CD14-positive monocyte (primary cell): ENCODE results near the gene SOX21. TPM values are rescaled to one million over a fixed set of nuclear protein-coding genes. Genes with fewer than 3 reads are reported as not detected.

Experiments
- DNase-seq, 3 donors: peaks; one replicate each; pipeline ENCODE4 v3.0.0-alpha.2; 2011 to 2022
- H2AFZ ChIP-seq: 2 replicates; pipeline ENCODE4 v1.6.0; 2012; ENCODE audit warnings: mild to moderate bottlenecking, low read depth, low read length, inconsistent platforms; ENCODE audit not compliant: insufficient read depth, poor library complexity, severe bottlenecking
- H3K27ac ChIP-seq, 2 donors: 1 replicate in 1 of 2; 2 replicates in 1 of 2; pipeline ENCODE4 v1.5.1; 2012 to 2013; ENCODE audit warnings: low read length in 2 of 2, control low read depth in 1 of 2, inconsistent platforms in 1 of 2, low read depth in 1 of 2, mild to moderate bottlenecking in 1 of 2
- H3K27me3 ChIP-seq, 2 donors: one replicate each; pipeline versions ENCODE4 v1.6.0 to v1.6.1; 2011 to 2013; ENCODE audit warnings: low read length in 2 of 2; ENCODE audit not compliant: control insufficient read depth in 2 of 2, insufficient read depth in 2 of 2
- H3K36me3 ChIP-seq, 2 donors: replicated peaks in 1 of 2; 1 replicate in 1 of 2; 2 replicates in 1 of 2; pipeline versions ENCODE4 v1.5.1 to v1.6.1; 2012 to 2013; ENCODE audit warnings: low read length in 2 of 2, control low read depth in 1 of 2, inconsistent platforms in 1 of 2, mild to moderate bottlenecking in 1 of 2; ENCODE audit not compliant: insufficient read depth in 2 of 2, control insufficient read depth in 1 of 2
- H3K4me1 ChIP-seq, 2 donors: 1 replicate in 1 of 2; 2 replicates in 1 of 2; pipeline versions ENCODE4 v1.5.1 to v1.6.1; 2012 to 2013; ENCODE audit warnings: low read length in 2 of 2, control low read depth in 1 of 2, inconsistent platforms in 1 of 2, mild to moderate bottlenecking in 1 of 2, moderate library complexity in 1 of 2; ENCODE audit not compliant: insufficient read depth in 2 of 2, control insufficient read depth in 1 of 2
- H3K4me2 ChIP-seq: replicated peaks from 2 replicates; pipeline ENCODE3; 2012; ENCODE audit warnings: low read length, moderate library complexity, mild to moderate bottlenecking; ENCODE audit not compliant: poor library complexity, severe bottlenecking; ENCODE audit errors: extremely low read depth
- H3K4me3 ChIP-seq, 3 experiments: fragments of 200-600 bp in 1 of 3; sonication (generic) in 1 of 3; replicated peaks in 1 of 3; 1 replicate in 2 of 3; 2 replicates in 1 of 3; pipeline ENCODE4 v1.5.1; 2011 to 2013; ENCODE audit warnings: low read length in 3 of 3, mild to moderate bottlenecking in 3 of 3, control low read depth in 2 of 3, low read depth in 2 of 3, inconsistent platforms in 1 of 3, moderate library complexity in 1 of 3
- H3K79me2 ChIP-seq: 2 replicates; pipeline ENCODE4 v1.6.0; 2012; ENCODE audit warnings: mild to moderate bottlenecking, control low read depth, inconsistent platforms, low read length, moderate library complexity; ENCODE audit not compliant: insufficient read depth
- H3K9ac ChIP-seq: 2 replicates; pipeline ENCODE4 v1.6.0; 2017; ENCODE audit warnings: low read length, mild to moderate bottlenecking; ENCODE audit not compliant: insufficient read depth, poor library complexity, severe bottlenecking
- H3K9me3 ChIP-seq, 2 donors: replicated peaks in 1 of 2; 1 replicate in 1 of 2; 2 replicates in 1 of 2; pipeline versions ENCODE4 v1.5.1 to v1.6.1; 2012 to 2013; ENCODE audit warnings: low read length in 2 of 2, control low read depth in 1 of 2; ENCODE audit not compliant: control insufficient read depth in 1 of 2, insufficient read depth in 1 of 2
- H4K20me1 ChIP-seq: 2 replicates; pipeline ENCODE4 v1.6.0; 2012; ENCODE audit warnings: mild to moderate bottlenecking, low read length, control low read depth, moderate library complexity; ENCODE audit not compliant: insufficient read depth
- H3K27ac Mint-ChIP-seq, 7 donors: one replicate each; pipeline ENCODE4 v1.8.0; 2020; ENCODE audit warnings: mild to moderate bottlenecking in 7 of 7, mixed read lengths in 7 of 7, moderate library complexity in 6 of 7, inconsistent platforms in 2 of 7
- H3K27me3 Mint-ChIP-seq, 3 donors: one replicate each; pipeline ENCODE4 v1.8.0; 2021 to 2022; ENCODE audit warnings: low read depth in 3 of 3, mild to moderate bottlenecking in 3 of 3, mixed read lengths in 3 of 3, moderate library complexity in 3 of 3, inconsistent platforms in 1 of 3
- H3K36me3 Mint-ChIP-seq, 2 donors: one replicate each; pipeline ENCODE4 v1.8.0; 2020; ENCODE audit warnings: mixed read lengths in 2 of 2, inconsistent platforms in 1 of 2, mild to moderate bottlenecking in 1 of 2
- H3K4me1 Mint-ChIP-seq: one replicate; pipeline ENCODE4 v1.8.0; 2020; ENCODE audit warnings: mild to moderate bottlenecking, mixed read lengths
- H3K4me3 Mint-ChIP-seq, 2 donors: one replicate each; pipeline ENCODE4 v1.8.0; 2020; ENCODE audit warnings: mild to moderate bottlenecking in 2 of 2, mixed read lengths in 2 of 2, moderate library complexity in 1 of 2
- H3K9me3 Mint-ChIP-seq, 7 donors: one replicate each; pipeline ENCODE4 v1.8.0; 2020 to 2022; ENCODE audit warnings: mixed read lengths in 7 of 7, mild to moderate bottlenecking in 6 of 7, moderate library complexity in 6 of 7, inconsistent platforms in 2 of 7
- CTCF ChIP-seq: fragments of 200-600 bp; IDR thresholded peaks from one replicate; pipeline ENCODE4 v1.8.0; 2022; ENCODE audit warnings: antibody characterized with exemption, mild to moderate bottlenecking
- WGBS: methylation state at CpG from one replicate; pipeline ENCODE4 v1.1.5; 2013; ENCODE audit warnings: missing lambda C conversion rate; ENCODE audit not compliant: insufficient coverage; 5-methylcytosine and 5-hydroxymethylcytosine counted together
- intact Hi-C, 2 donors: fragments of 100-400 bp; cut with micrococcal nuclease; formaldehyde crosslinking; loops; one replicate each; pipeline versions ENCODE4 v1.15.0 to v1.15.1; 2023
- polyA plus RNA-seq, 3 donors: library from polyadenylated mRNA; depleted of rRNA in 1 of 3; unstranded in 2 of 3; stranded (reverse) in 1 of 3; fragments of 300-500 nt in 2 of 3; fragments of >200 nt in 1 of 3; fragmentation: Illumina TruSeq in 2 of 3; gene quantifications; 1 replicate in 2 of 3; 2 replicates in 1 of 3; pipeline ENCODE4 v1.2.3, GENCODE V29; 2012 to 2021

The SOX21 gene
- polyA plus RNA-seq, 3 donors = not detected

- Mint-ChIP-seq H3K4me1 (peaks cover 2% of the 10 kb centered on the region), H3K27me3 (peaks cover 10 to 15% (median 14%) of the 10 kb centered on the region in 3 donors), H3K9me3 (no peaks in the 10 kb centered on the region), H3K4me3 (no peak overlapping the region), H3K36me3 (no peaks in the 10 kb centered on the region), H3K27ac (no peak overlapping the region)
- Histone ChIP-seq H3K36me3 (no peaks in the 10 kb centered on the region), H4K20me1 (no peaks in the 10 kb centered on the region), H3K27ac (no peak overlapping the region), H3K4me1 (no peaks in the 10 kb centered on the region), H3K79me2 (no peaks in the 10 kb centered on the region), H2AFZ (no peak overlapping the region), H3K9ac (no peak overlapping the region), H3K27me3 (peaks cover 10 to 16% of the 10 kb centered on the region in 2 donors), H3K4me2 (no peak overlapping the region), H3K4me3 (no peak overlapping the region), H3K9me3 (no peaks in the 10 kb centered on the region)
- WGBS = no CpG with 5 or more reads among the region's 2 CpGs
- intact Hi-C loops = no loop called here
- TF ChIP-seq CTCF = no peak
- no peak for DNase-seq
Measured at GRCh38 chr13:94667190-94667589, 45.2 kb downstream of the SOX21 start.

- Mint-ChIP-seq H3K27ac (no peak overlapping the region), H3K9me3 (peaks cover 0 to 2% (median 0%) of the 10 kb centered on the region in 7 donors), H3K4me1 (peaks cover 3% of the 10 kb centered on the region), H3K27me3 (peaks cover 16 to 23% (median 22%) of the 10 kb centered on the region in 3 donors), H3K4me3 (no peak overlapping the region), H3K36me3 (no peaks in the 10 kb centered on the region)
- Histone ChIP-seq H2AFZ (no peak overlapping the region), H4K20me1 (no peaks in the 10 kb centered on the region), H3K4me2 (no peak overlapping the region), H3K9ac (no peak overlapping the region), H3K9me3 (no peaks in the 10 kb centered on the region), H3K4me1 (no peaks in the 10 kb centered on the region), H3K4me3 (no peak overlapping the region), H3K79me2 (no peaks in the 10 kb centered on the region), H3K36me3 (no peaks in the 10 kb centered on the region), H3K27me3 (peaks cover 14 to 22% of the 10 kb centered on the region in 2 donors), H3K27ac (no peak overlapping the region)
- intact Hi-C loops = no loop called here
- WGBS = 100% methylated on average over 6 of the region's 7 CpGs
- DNase-seq = no peak
- no peak for TF ChIP-seq CTCF
Measured at GRCh38 chr13:94666065-94666464, 46.3 kb downstream of the SOX21 start.
